GDM1 (cell line): ENCODE results near the gene BRAT1.
A peak's percentile ranks its signal among the peaks of the same experiment; 100 is the strongest.

Experiments used
- DNase-seq: peaks from one replicate; lab custom pipeline; 2025; lab: John Stamatoyannopoulos, UW

Gene BRAT1

GRCh38 chr7:2559283-2559950 lies 4.1 kb upstream of the BRAT1 start:
- no peak for DNase-seq

- peak; percentile 83 for DNase-seq
These were observed 3.4 kb upstream of the BRAT1 start, which contains the start of gene IQCE for GRCh38 chr7:2558629-2559282. TSS of gene IQCE (plus strand) at chr7:2558979. CDS start at chr7:2559182, 203 bp downstream.

DNA sequence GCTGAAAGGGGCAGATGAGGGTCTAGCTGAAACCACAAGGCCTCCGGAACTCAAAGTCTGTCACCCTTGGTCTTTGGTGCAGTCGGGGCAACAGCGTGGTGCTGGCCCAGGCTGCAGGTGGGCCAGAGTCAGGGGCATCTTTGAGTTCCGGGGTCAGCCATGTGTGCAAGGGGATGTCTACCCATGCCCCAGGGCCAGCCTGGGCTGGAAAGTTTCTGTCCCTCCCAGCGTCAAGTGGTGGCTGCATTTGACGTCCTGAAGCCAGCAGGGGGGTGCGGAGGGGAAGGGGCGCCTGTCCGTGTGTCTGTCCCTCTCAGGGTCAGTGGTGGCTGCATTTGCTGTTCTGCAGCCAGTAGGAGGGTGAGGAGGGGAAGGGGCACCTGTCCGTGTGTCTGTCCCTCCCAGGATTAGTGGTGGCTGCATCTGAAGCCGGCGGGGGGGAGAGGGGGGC lies 638 bp downstream of the BRAT1 start:
- no peak for DNase-seq

GRCh38 chr7:2553831-2554581 lies 1.3 kb downstream of the BRAT1 start:
- DNase-seq: no peak

DNA sequence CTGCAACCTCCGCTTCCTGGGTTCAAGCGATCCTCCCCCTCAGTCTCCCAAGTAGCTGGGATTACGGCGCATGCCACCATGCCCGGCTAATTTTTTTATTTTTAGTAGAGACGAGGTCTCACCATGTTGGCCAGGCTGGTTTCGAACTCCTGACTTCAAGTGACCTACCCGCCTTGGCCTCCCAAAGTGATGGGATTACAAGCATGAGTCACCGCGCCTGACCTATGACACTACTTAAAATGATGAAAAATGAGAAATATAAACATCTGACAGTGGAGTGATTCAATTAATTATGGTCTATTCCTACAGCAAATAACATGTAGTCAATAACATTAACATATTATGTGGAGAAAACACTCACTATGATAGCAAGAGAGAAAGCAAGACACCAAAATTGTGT lies 2.2 kb downstream of the BRAT1 start:
- no peak for DNase-seq

GRCh38 chr7:2551418-2551817 lies 3.9 kb downstream of the BRAT1 start:
- DNase-seq: no peak

DNA sequence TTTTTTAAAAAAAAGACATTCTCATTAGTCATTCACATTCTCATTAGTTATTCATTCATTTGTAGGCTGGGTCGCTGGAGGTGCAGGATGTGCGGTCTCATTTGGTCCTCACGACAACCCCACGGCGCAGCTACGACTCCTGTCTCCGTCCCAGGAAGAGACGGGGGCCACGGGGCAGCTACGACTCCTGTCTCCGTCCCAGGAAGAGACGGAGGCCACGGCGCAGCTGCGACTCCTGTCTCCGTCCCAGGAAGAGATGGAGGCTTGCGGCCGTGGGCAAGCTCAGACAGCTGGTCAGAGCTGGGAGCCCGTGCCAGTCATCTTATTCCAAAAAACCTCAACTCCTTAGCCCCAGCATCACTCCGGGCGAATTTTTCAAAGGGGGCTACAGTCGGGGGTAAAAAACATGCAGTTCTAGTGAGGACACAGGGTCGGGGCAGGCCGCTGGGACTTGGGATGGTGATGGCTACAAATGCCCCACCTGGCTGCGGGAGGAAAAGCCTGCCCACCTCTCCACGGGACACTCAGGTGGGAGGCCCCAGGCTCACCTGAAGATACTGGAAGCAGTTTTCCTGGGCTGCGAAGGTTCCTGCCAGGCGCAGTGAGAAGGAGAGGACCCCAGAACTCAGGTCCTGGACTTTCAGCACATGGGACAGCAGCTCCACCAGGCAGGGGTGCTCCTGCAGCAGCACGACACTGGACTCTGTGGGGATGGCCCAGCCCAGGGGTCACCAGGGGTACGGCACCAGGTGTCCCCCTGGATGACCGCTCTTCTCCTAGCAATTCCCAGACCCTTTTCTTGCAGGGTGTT lies 8.3 kb downstream of the BRAT1 start:
- no peak for DNase-seq

DNA sequence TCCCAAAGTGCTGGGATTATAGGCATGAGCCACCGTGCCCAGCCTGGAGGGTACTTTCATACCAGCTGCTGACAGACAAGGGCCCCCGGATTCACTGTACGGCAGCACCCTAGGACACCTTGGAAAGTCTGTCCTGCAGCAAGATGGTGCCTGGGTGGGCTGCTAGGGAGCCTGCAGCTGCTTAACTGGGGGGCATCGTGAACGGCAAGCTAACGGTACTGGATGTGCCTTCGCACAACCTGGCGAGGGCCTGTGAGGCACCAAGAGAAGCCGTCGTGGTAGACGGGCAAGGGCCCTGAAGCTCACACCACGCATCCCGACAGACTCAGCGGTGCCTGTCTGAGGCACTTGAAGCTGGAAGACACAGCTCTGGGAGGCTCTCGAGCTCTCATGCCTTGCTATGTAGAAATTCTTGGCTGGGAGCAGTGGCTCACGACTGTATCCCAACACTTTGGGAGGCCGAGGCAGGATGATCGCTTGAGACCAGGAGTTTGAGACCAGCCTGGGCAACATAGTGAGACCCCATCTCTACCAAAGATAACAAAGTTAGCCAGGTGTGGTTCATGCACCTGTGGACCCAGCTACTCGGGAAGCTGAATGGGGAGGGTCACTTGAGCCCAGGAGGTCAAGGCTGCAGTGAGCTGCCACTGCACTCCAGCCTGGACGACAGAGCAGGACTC lies 9.4 kb downstream of the BRAT1 start:
- no peak for DNase-seq

DNA sequence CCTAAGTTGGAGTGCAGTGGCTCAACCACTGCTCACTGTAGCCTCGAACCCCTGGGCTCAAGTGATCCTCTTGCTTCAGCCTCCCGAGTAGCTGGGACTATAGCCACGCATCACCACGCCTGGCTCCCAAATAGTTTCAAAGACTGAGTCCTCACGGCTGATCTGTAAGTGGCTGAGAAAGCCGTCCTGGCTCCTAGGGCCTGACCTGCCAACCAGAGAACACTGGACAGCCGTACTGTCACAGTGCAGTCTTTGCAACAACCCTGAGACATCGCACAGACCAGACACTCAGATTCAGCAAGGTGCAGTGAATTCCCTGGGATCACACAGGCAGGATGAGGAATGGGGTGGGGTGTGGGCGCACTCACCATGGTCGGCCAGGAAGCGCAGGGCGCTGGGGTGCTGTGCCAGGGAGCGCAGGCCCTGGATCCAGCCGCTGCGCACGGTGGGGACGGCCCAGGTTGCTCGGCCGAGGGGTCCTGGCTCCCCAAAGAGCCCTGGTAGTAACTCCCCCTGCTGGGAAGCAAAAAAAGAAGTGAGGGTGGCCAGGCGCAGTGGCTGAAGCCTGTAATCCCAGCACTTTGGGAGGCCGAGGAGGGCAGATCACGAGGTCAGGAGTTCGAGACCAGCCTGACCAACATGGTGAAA lies 10.7 kb downstream of the BRAT1 start:
- DNase-seq: no peak

DNA sequence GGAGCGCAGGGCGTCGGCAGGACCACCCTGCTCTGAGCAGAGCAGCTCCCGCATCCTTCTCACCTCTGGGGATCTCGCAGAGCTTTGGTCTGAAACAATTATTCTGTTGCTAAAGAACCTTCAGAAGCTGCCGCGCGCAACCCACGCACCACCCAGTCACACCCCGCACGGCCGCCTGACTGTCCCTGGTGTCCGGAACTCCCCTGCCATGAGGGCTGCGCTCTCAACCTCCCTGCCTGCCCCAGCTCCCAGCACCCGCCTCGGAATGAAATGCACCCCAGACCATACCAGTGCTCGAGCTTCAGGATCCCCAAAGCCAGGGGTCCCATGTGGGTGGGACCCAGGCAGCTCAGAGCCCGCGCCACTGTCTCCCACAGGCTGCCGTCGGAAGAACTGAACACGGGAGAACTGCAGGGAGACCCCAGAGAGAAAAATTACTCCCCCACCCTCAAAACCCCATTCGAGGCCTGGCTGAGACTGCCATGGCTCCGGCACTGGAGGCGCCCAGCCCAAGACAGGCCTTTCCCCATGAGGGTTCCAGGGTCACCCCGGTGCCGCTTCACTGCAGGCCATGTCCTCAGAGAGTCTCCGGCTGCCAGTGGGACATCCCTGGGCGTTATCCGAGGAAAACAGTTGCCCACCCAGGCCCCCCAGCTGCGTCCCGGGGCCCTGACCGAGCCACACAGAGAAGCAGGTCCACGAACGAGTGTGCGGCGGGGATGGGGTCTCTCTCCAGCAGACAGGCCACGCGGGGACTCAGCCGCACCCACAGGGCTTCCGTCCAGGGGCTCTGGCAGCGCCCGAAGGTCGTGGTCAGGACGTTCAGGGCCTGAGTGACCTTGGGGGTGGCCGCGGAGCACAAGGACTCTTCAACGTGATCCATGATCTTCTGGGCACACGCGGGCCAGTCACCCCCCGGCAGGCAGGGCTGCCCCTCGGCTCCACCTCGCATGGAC lies 12.1 kb downstream of the BRAT1 start:
- no peak for DNase-seq

DNA sequence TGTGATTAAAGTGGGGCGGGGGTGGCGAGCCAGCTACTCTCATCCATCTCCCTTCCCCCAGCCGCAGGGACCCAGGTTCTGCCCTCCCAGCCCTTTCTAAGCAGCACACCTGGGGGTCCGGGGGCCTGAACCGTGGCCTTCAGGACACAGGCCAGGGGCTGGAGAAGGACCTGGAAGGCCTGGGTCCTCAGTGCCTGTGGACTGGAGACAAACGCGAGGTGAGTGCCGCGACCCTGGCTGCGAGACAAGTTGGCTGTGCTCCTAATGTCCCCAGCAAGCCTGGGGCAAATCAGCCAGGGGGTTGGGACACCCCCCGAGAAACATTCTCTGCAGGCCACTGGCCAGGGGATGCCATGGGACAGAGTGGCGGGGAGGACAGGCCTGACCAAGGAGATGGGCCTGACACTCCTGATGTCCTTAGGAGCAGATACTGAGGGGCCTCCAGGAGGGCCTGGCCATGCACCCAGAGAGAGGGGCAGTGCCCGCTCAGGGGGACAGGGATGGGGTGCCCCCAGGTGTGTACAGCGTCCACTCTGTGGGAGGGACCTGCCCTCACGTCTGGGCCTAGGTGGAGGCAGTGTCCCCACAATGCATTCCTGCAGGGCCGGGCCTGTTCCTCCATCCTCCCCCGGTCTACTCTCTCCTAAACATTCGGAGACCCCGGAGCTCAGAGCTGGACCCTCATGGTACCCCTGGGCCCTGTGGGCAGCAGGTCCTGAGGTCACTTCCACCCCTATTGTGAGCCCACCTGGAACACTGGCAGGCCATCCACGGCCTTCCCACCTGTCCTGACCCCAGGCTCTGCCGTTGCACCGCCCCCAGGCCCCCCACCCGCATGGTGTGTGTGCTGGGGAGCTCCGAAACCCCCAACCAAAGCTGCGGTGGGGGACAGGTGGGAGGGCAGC lies 13.1 kb downstream of the BRAT1 start:
- no peak for DNase-seq

DNA sequence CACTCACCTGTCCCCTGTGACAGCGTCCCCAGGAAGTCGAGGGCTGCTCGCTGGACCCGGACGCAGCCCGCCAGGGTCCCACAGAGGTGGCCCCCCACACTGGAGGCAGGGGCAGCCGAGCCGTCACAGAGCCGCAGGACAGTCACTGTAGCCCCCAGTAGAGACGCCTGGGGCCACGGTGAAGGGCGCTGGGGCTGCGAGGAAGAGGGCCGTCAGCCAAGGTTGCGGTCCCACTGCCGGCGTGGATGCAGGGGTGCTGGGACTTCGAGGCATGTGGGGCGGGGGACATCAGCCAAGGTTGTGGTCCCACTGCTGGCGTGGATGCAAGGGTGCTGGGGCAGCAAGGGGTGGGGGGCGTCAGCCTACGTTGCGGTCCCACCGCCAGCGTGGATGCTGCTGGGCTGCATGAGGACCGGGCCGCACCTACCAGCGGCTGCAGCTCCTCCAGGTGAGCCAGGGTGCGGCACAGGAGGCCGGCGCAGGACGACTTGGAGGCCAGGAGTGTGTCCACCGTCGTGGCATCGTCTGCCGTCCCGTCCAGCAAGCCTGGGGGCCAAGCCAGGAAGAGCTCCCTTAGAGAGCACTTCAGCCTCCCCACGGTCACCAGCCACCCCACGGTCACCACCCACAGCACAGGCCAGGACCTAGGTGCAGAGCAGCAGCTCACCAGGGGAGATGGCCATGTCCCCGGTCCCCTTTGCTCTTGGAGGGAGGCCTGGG lies 13.9 kb downstream of the BRAT1 start:
- no peak for DNase-seq

DNA sequence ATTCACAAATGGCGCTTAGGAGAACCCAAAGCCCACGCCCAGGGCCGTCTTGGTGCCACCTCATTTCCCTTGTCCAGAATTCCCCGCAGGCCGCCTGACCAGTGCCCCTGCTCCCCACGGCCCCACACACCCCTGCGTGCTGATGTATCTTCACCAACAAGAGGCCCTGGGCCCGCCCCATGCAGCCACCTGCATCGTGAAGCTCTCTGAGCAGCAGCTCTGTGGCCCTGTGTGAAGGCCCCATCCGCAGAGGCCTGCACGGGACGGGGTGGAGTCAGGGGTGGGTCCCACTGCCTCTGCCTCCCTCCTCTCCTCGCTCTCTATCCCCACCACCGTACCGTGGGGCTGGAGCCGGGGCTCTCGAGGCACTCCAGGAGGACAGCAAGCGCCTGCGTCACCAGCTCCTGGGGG lies 14.7 kb downstream of the BRAT1 start:
- DNase-seq: no peak

- DNase-seq: no peak
These were observed 15.2 kb downstream of the BRAT1 start for GRCh38 chr7:2540133-2540532.

- DNase-seq: no peak
These were observed 16.1 kb downstream of the BRAT1 start for GRCh38 chr7:2539031-2539911.

GRCh38 chr7:2537981-2538851 lies 17.1 kb downstream of the BRAT1 start:
- no peak for DNase-seq
